ENCODE data around the gene DDI2.

DNA sequence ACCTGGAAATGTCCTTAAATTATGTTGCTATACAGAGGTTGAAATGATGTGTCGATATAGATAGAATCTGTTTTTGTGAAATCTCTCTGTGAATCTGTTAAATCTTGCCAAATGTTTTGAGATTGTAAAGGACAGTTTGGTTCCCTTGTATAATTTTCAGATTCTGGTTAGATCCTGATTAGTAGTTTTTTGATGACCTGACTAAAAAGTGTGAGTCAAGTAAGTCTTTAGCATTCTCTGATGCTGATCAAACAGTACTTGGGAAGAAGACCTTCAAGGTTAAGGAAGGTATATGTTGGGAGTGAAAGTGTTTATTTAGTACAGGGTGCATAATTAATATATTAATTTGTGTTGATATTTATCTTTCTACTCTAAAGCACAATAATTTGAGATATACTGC is 32.7 kb downstream of the DDI2 start:
- TF ChIP-seq, protein P1, sequence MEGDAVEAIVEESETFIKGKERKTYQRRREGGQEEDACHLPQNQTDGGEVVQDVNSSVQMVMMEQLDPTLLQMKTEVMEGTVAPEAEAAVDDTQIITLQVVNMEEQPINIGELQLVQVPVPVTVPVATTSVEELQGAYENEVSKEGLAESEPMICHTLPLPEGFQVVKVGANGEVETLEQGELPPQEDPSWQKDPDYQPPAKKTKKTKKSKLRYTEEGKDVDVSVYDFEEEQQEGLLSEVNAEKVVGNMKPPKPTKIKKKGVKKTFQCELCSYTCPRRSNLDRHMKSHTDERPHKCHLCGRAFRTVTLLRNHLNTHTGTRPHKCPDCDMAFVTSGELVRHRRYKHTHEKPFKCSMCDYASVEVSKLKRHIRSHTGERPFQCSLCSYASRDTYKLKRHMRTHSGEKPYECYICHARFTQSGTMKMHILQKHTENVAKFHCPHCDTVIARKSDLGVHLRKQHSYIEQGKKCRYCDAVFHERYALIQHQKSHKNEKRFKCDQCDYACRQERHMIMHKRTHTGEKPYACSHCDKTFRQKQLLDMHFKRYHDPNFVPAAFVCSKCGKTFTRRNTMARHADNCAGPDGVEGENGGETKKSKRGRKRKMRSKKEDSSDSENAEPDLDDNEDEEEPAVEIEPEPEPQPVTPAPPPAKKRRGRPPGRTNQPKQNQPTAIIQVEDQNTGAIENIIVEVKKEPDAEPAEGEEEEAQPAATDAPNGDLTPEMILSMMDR (IDR thresholded peaks at IDR 0.05) = no peak
- no peak for TF ChIP-seq POLR2A (IDR thresholded peaks at IDR 0.05)

Measured in uterus (tissue), 2 donors.